GM12878 (cell line): ENCODE data around the gene PSMG3. TPM values are rescaled to one million over a fixed set of nuclear protein-coding genes. Genes with fewer than 3 reads are reported as not detected.

Experiments used
- ATAC-seq: fragments of 200-7000 bp; cut with Tn5 transposase; 3 replicates; pipeline ENCODE4 v1.9.1; 2020; ENCODE audit warnings: mild to moderate bottlenecking, moderate library complexity
- BruUV-seq: library from RNA; stranded (reverse); fragments of 400-500 nt; replicated peaks from 2 replicates; lab custom pipeline; 2021; lab: Mats Ljungman, UMichigan
- CTCF ChIA-PET: fragments of 300-600 bp; sonication (Branson Sonifier 250); formaldehyde crosslinking; extraction: SDS; loops from one replicate; lab custom pipeline; 2021; ENCODE audit warnings: inconsistent platforms; lab: Yijun Ruan, JAX
- POLR2A ChIA-PET: fragments of 350-600 bp; formaldehyde crosslinking; extraction: SDS; loops from one replicate; lab custom pipeline; 2021; ENCODE audit warnings: inconsistent platforms; lab: Charles Lee
- RAD21 ChIA-PET: fragments of 300-600 bp; sonication (Branson Sonifier 250); formaldehyde crosslinking; loops from one replicate; lab custom pipeline; 2023; ENCODE audit warnings: antibody characterized with exemption; ENCODE audit not compliant: unreplicated experiment; lab: Charles Lee
- SMC1A ChIA-PET: fragments of 300-600 bp; sonication (Branson Sonifier 250); formaldehyde crosslinking; loops from one replicate; lab custom pipeline; 2023; ENCODE audit not compliant: unreplicated experiment, uncharacterized antibody; lab: Charles Lee
- DNase-seq: peaks from one replicate; pipeline ENCODE4 v3.0.0-alpha.2; 2011; ENCODE audit warnings: low read depth, low spot score
- FAIRE-seq: peaks from 3 replicates; lab custom pipeline; 2011; peaks lifted over from hg19 to GRCh38; lab: Jason Lieb, UNC
- H2AFZ ChIP-seq: 2 replicates; pipeline ENCODE4 v1.6.0; 2011; ENCODE audit warnings: low read depth, low read length, control low read depth; ENCODE audit not compliant: control insufficient read depth
- H3K27ac ChIP-seq: 2 replicates; pipeline ENCODE4 v1.5.1; 2011; ENCODE audit warnings: control low read depth; ENCODE audit not compliant: control insufficient read depth, insufficient read depth
- H3K27me3 ChIP-seq, 2 experiments: replicated peaks in 1 of 2; 2 replicates each; pipeline versions ENCODE4 v1.6.0 to v1.6.1; 2011; ENCODE audit warnings: low read length in 1 of 2; ENCODE audit not compliant: control insufficient read depth in 2 of 2, insufficient read depth in 2 of 2
- H3K36me3 ChIP-seq, 2 experiments: 2 replicates each; pipeline ENCODE4 v1.5.1; 2011; ENCODE audit warnings: low read length in 1 of 2; ENCODE audit not compliant: control insufficient read depth in 2 of 2, insufficient read depth in 2 of 2
- H3K4me1 ChIP-seq: 2 replicates; pipeline ENCODE4 v1.6.1; 2011; ENCODE audit warnings: mild to moderate bottlenecking, low read length, moderate library complexity, mixed read lengths; ENCODE audit not compliant: control insufficient read depth, insufficient read depth
- H3K4me2 ChIP-seq: 2 replicates; pipeline ENCODE4 v1.6.0; 2011; ENCODE audit warnings: control low read depth; ENCODE audit not compliant: control insufficient read depth, insufficient read depth
- H3K4me3 ChIP-seq: fragments of 200-600 bp; sonication (generic); 2 replicates; pipeline ENCODE4 v1.5.1; 2016
- H3K79me2 ChIP-seq: 2 replicates; pipeline ENCODE4 v1.6.0; 2011; ENCODE audit warnings: low read length; ENCODE audit not compliant: control insufficient read depth, insufficient read depth
- H3K9ac ChIP-seq: 2 replicates; pipeline ENCODE4 v1.8.0; 2011; ENCODE audit warnings: low read length, control low read depth, mixed read lengths; ENCODE audit not compliant: control insufficient read depth, insufficient read depth
- H3K9me3 ChIP-seq: replicated peaks from 3 replicates; pipeline ENCODE4 v1.5.1; 2011; ENCODE audit warnings: mild to moderate bottlenecking, low read length; ENCODE audit not compliant: control insufficient read depth, insufficient read depth
- H4K20me1 ChIP-seq: 2 replicates; pipeline ENCODE4 v1.6.0; 2011; ENCODE audit not compliant: control insufficient read depth, insufficient read depth
- JUND ChIP-seq: IDR thresholded peaks from 2 replicates; pipeline ENCODE4 v1.6.1; 2012; ENCODE audit warnings: low read depth, mild to moderate bottlenecking, low read length, improper control_type of control experiment, moderate library complexity
- KLF5 ChIP-seq: fragments of 450-650 bp; IDR thresholded peaks from 2 replicates; pipeline ENCODE4 v1.6.1; 2014; ENCODE audit warnings: mild to moderate bottlenecking; ENCODE audit not compliant: partially characterized antibody
- POLR2AphosphoS5 ChIP-seq: IDR thresholded peaks from 2 replicates; pipeline ENCODE4 v1.6.1; 2011; ENCODE audit warnings: mild to moderate bottlenecking, low read length, inconsistent platforms
- RFX5 ChIP-seq: IDR thresholded peaks from 2 replicates; pipeline ENCODE4 v1.6.1; 2011; ENCODE audit warnings: low read depth, low read length, improper control_type of control experiment
- SMC3 ChIP-seq: IDR thresholded peaks from 2 replicates; pipeline ENCODE4 v1.6.1; 2011; ENCODE audit warnings: low read length, improper control_type of control experiment, borderline replicate concordance
- WGBS: methylation state at CpG from one replicate; pipeline ENCODE4 v1.1.6; 2016; ENCODE audit warnings: low lambda C conversion rate; ENCODE audit not compliant: insufficient replicate concordance, insufficient coverage; ENCODE audit errors: missing lambda C conversion rate; 5-methylcytosine and 5-hydroxymethylcytosine counted together
- in situ Hi-C: fragments of 300-500 bp; cut with MboI; formaldehyde crosslinking; loops from 9 replicates; pipeline ENCODE4 v1.14.3; 2018; ENCODE audit warnings: mixed read lengths
- intact Hi-C: fragments of 100-400 bp; cut with micrococcal nuclease; formaldehyde crosslinking; loops from one replicate; pipeline ENCODE4 v1.14.2; 2022; ENCODE audit not compliant: unreplicated experiment
- polyA plus RNA-seq, 11 experiments: library from polyadenylated mRNA; depleted of rRNA in 4 of 11; unstranded in 6 of 11; stranded (reverse) in 5 of 11; fragments of >200 nt; fragmentation: Nextera tagmentation in 4 of 11; fragmentation: Illumina TruSeq in 1 of 11; extraction: Ambion mirVana in 4 of 11; extraction: Trizol in 1 of 11; gene quantifications; 1 replicate in 1 of 11; 2 replicates in 10 of 11; pipeline versions ENCODE4 v1.2.1 to v1.2.3, GENCODE V29; 2011 to 2016; ENCODE audit warnings: inconsistent platforms in 2 of 11, missing spikeins in 2 of 11, low read depth in 1 of 11
- total RNA-seq, 4 experiments: library from RNA; depleted of rRNA in 3 of 4; stranded (reverse); fragments of >200 nt in 3 of 4; fragmentation: Illumina TruSeq in 1 of 4; extraction: Trizol in 1 of 4; gene quantifications; 2 replicates each; pipeline versions ENCODE4 v1.2.1 to v1.2.3, GENCODE V29; 2013 to 2021
- TF ChIP-seq, protein P1 (sequence below): fragments of 450-650 bp; IDR thresholded peaks from 2 replicates; pipeline ENCODE4 v1.6.1; 2017; ENCODE audit warnings: low read depth, mild to moderate bottlenecking, moderate library complexity
- TF ChIP-seq, protein P2 (sequence below): fragments of 450-650 bp; formaldehyde crosslinking; IDR thresholded peaks from 2 replicates; pipeline ENCODE4 v1.5.0; 2022; ENCODE audit warnings: mild to moderate bottlenecking, missing genetic modification characterization
- TF ChIP-seq, protein P3 (sequence below), 3 experiments: IDR thresholded peaks in 2 of 3; conservative IDR thresholded peaks in 1 of 3; 2 replicates each; pipeline ENCODE4 v1.5.1; 2011; ENCODE audit warnings: low read depth in 3 of 3, low read length in 3 of 3, mild to moderate bottlenecking in 3 of 3, control low read depth in 2 of 3, moderate library complexity in 2 of 3, inconsistent platforms in 1 of 3, mixed read lengths in 1 of 3; ENCODE audit not compliant: control insufficient read depth in 2 of 3, insufficient read depth in 1 of 3; ENCODE audit errors: extremely low read depth in 1 of 3

PSMG3 gene
- total and polyA plus RNA-seq, 10 of the 15 experiments (the other 5 are each of a cell fraction or from before 2014, with no cell fraction given), result 23.9 to 115 (median 60.6) TPM

DNA sequence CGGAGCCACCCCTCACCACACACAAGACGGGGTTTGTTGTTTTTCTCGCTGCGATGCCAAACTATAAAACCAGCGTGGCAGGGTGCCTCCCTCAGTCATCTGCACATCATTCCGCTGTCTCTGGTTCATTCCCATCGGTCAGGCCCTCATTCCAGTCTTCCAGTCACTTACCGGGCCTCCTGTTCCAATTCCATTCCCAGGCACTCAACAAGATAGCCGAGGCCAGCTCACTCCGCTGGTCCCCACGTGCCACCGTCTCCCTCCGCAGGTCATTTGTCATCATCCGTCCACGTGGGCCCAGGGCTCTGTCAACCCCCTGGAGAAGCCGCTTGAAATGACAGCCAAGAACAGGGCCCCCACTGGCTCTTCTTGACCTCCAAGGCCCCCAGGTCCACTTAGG, 7.7 kb downstream of the PSMG3 start:
- intact Hi-C loops, result no loop called here
- DNase-seq (no peak), ATAC-seq (no peak), FAIRE-seq (no peak)
- Histone ChIP-seq H3K36me3 (peaks cover 0 to 2% of the 10 kb centered on the region in 2 experiments; a peak in 3 of 4 replicates), H3K9ac (no peak overlapping the region), H3K4me2 (no peak overlapping the region), H3K4me3 (no peak overlapping the region), H3K4me1 (no peaks in the 10 kb centered on the region; the same call in 1 of the 2 replicates), H3K9me3 (no peaks in the 10 kb centered on the region), H4K20me1 (no peaks in the 10 kb centered on the region), H3K27me3 (no peaks in the 10 kb centered on the region), H3K27ac (no peak overlapping the region), H2AFZ (no peak overlapping the region), H3K79me2 (no peaks in the 10 kb centered on the region)
- RAD21 ChIA-PET, result no interaction called here
- CTCF ChIA-PET, result no interaction called here
- 76% methylated on average over 16 of the region's 16 CpGs for WGBS
- no TSS peak for BruUV-seq
- SMC1A ChIA-PET, result no interaction called here
- in situ Hi-C loops, result no loop called here
- TF ChIP-seq SMC3 (no peak), KLF5 (no peak), RFX5 (no peak), JUND (no peak), POLR2AphosphoS5 (no peak)
- TF ChIP-seq, protein P1, sequence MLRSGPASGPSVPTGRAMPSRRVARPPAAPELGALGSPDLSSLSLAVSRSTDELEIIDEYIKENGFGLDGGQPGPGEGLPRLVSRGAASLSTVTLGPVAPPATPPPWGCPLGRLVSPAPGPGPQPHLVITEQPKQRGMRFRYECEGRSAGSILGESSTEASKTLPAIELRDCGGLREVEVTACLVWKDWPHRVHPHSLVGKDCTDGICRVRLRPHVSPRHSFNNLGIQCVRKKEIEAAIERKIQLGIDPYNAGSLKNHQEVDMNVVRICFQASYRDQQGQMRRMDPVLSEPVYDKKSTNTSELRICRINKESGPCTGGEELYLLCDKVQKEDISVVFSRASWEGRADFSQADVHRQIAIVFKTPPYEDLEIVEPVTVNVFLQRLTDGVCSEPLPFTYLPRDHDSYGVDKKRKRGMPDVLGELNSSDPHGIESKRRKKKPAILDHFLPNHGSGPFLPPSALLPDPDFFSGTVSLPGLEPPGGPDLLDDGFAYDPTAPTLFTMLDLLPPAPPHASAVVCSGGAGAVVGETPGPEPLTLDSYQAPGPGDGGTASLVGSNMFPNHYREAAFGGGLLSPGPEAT, result no peak
- TF ChIP-seq, protein P2, sequence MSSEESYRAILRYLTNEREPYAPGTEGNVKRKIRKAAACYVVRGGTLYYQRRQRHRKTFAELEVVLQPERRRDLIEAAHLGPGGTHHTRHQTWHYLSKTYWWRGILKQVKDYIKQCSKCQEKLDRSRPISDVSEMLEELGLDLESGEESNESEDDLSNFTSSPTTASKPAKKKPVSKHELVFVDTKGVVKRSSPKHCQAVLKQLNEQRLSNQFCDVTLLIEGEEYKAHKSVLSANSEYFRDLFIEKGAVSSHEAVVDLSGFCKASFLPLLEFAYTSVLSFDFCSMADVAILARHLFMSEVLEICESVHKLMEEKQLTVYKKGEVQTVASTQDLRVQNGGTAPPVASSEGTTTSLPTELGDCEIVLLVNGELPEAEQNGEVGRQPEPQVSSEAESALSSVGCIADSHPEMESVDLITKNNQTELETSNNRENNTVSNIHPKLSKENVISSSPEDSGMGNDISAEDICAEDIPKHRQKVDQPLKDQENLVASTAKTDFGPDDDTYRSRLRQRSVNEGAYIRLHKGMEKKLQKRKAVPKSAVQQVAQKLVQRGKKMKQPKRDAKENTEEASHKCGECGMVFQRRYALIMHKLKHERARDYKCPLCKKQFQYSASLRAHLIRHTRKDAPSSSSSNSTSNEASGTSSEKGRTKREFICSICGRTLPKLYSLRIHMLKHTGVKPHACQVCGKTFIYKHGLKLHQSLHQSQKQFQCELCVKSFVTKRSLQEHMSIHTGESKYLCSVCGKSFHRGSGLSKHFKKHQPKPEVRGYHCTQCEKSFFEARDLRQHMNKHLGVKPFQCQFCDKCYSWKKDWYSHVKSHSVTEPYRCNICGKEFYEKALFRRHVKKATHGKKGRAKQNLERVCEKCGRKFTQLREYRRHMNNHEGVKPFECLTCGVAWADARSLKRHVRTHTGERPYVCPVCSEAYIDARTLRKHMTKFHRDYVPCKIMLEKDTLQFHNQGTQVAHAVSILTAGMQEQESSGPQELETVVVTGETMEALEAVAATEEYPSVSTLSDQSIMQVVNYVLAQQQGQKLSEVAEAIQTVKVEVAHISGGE, result no peak
- TF ChIP-seq, protein P3, sequence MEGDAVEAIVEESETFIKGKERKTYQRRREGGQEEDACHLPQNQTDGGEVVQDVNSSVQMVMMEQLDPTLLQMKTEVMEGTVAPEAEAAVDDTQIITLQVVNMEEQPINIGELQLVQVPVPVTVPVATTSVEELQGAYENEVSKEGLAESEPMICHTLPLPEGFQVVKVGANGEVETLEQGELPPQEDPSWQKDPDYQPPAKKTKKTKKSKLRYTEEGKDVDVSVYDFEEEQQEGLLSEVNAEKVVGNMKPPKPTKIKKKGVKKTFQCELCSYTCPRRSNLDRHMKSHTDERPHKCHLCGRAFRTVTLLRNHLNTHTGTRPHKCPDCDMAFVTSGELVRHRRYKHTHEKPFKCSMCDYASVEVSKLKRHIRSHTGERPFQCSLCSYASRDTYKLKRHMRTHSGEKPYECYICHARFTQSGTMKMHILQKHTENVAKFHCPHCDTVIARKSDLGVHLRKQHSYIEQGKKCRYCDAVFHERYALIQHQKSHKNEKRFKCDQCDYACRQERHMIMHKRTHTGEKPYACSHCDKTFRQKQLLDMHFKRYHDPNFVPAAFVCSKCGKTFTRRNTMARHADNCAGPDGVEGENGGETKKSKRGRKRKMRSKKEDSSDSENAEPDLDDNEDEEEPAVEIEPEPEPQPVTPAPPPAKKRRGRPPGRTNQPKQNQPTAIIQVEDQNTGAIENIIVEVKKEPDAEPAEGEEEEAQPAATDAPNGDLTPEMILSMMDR (IDR thresholded peaks at IDR 0.05 in 2 of 3, conservative IDR thresholded peaks at IDR 0.05 in 1 of 3; ENCODE audit: control insufficient read depth in 2 of 3, extremely low read depth in 1 of 3, insufficient read depth in 1 of 3, low read depth in 3 of 3, low read length in 3 of 3), result no peak
- POLR2A ChIA-PET, result no interaction called here
